ENCODE results near the gene TEDC2. TPM values are rescaled to one million over a fixed set of nuclear protein-coding genes. Genes with fewer than 3 reads are reported as not detected.
"Not testable (repeated sequence)": the region's sequence is repeated elsewhere in the genome, so short reads cannot be mapped to it uniquely, and the experiment has no call there.

TEDC2 gene
- total RNA-seq, 4 donors from 2014 or later, result 1.5 TPM; not detected in 3

DNA sequence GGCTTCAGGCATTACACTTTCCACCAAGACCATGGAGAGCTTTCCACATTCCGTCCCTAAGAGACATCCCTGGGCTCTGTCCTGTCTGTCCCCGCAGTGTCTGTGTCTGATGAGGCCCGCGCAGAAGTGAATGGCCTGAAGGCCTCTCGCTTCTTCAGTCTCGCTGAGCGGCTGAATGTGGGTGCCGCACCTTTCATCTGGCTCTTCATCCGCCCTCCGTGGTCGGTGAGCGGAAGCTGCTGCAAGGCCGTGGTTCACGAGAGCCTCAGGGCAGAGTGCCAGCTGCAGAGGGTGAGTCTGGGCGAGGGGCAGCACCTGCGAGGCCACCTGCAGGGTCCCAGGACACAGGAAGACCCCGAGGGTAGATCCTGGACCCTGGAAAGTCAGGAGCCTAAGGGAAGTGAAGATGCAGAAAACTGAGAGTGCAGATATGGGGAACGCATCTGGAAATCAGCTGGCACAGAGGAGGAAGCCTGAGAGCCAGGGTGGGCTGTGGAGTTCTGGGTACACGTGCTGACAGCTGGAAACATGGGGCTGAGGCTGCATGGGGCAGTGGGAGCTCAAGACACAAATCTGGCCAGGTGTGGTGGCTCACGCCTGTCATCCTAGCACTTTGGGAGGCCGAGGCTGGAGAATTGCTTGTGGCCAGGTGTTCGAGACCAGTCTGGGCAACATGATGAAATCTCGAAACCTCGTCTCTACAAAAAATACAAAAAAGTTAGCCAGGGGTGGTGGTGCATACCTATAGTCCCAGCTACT lies 22.7 kb upstream of the TEDC2 start:
- H3K4me3 ChIP-seq, result no peak overlapping the region
- H3K9me3 ChIP-seq, result no peaks in the 10 kb centered on the region
- H3K27ac ChIP-seq (replicated peaks in 1 of 4), result no peak overlapping the region
- no peaks in the 10 kb centered on the region for H3K27me3 ChIP-seq
- 93% methylated on average over 22 of the region's 24 CpGs for WGBS
- H3K4me1 ChIP-seq, result no peaks in the 10 kb centered on the region
- no peak for TF ChIP-seq EP300 (IDR thresholded peaks at IDR 0.05)
- TF ChIP-seq, protein P1, sequence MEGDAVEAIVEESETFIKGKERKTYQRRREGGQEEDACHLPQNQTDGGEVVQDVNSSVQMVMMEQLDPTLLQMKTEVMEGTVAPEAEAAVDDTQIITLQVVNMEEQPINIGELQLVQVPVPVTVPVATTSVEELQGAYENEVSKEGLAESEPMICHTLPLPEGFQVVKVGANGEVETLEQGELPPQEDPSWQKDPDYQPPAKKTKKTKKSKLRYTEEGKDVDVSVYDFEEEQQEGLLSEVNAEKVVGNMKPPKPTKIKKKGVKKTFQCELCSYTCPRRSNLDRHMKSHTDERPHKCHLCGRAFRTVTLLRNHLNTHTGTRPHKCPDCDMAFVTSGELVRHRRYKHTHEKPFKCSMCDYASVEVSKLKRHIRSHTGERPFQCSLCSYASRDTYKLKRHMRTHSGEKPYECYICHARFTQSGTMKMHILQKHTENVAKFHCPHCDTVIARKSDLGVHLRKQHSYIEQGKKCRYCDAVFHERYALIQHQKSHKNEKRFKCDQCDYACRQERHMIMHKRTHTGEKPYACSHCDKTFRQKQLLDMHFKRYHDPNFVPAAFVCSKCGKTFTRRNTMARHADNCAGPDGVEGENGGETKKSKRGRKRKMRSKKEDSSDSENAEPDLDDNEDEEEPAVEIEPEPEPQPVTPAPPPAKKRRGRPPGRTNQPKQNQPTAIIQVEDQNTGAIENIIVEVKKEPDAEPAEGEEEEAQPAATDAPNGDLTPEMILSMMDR (IDR thresholded peaks at IDR 0.05), result no peak
- TF ChIP-seq POLR2AphosphoS5 (IDR thresholded peaks at IDR 0.05), result no peak
- TF ChIP-seq POLR2A (IDR thresholded peaks at IDR 0.05; ENCODE audit: low read depth), result no peak
- DNase-seq (ENCODE audit: extremely low spot score), result no peak
- H3K36me3 ChIP-seq, result peaks cover 2 to 46% (median 26%) of the 10 kb centered on the region in 4 donors
- intact Hi-C loops (cut with DNase I), result no loop called here

DNA sequence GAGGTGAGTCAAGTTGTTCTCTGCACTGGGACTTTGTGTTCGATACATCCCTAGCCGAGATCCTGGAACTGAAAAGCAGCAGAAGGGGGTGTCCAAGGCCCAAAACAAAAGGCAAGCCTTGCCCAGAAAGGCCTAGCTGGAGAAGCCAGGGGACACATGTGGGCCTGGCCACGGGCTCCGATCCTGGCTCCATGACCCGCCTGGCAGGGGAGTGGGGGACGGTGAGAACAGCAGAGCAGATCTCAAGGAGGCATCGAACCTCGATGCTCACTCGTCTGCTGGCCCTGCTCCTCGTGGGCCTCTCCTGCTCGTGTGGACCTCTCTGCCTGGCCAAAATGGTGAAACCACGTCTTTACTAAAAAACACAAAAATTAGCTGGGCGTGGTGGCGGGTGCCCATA lies 21.8 kb upstream of the TEDC2 start:
- Histone ChIP-seq H3K27me3 (no peaks in the 10 kb centered on the region), H3K9me3 (no peaks in the 10 kb centered on the region), H3K36me3 (peaks cover 2 to 39% (median 19%) of the 10 kb centered on the region in 4 donors), H3K4me3 (no peak overlapping the region), H3K27ac (replicated peaks in 1 of 4) (no peak overlapping the region), H3K4me1 (no peaks in the 10 kb centered on the region)
- 92% methylated on average over 14 of the region's 14 CpGs for WGBS
- TF ChIP-seq, protein P1 (IDR thresholded peaks at IDR 0.05), result no peak
- TF ChIP-seq POLR2A (IDR thresholded peaks at IDR 0.05; ENCODE audit: low read depth), result no peak
- DNase-seq (ENCODE audit: extremely low spot score), result no peak
- intact Hi-C loops (cut with DNase I), result no loop called here

DNA sequence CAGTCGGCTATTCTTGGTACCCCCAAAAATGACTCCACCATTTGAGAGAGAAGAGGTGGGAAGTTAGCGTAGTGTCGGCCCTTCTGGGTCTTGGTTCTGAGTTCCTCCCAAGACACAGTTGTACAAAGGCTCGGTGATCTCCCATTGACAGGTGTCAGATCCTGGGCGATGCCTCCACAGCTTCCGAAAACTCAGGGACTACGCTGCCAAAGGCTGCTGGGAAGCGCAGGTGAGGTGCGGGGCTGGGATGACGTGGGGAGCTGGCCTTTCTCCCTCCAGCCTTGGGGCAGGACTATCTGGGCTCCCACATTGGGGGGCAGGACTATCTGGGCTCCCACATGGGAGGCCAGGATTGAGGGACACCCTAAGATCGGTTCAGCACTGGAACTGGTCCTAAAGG lies 20.3 kb upstream of the TEDC2 start:
- TF ChIP-seq, protein P1 (IDR thresholded peaks at IDR 0.05), result no peak
- TF ChIP-seq POLR2A (IDR thresholded peaks at IDR 0.05; ENCODE audit: low read depth) (no peak), POLR2AphosphoS5 (IDR thresholded peaks at IDR 0.05) (no peak), EP300 (IDR thresholded peaks at IDR 0.05) (no peak)
- peaks cover 2 to 43% (median 21%) of the 10 kb centered on the region in 4 donors for H3K36me3 ChIP-seq
- no peaks in the 10 kb centered on the region for H3K27me3 ChIP-seq
- WGBS, result 99% methylated on average over 10 of the region's 11 CpGs
- H3K4me3 ChIP-seq, result no peak overlapping the region
- H3K4me1 ChIP-seq, result no peaks in the 10 kb centered on the region
- H3K27ac ChIP-seq (replicated peaks in 1 of 4), result no peak overlapping the region
- intact Hi-C loops (cut with DNase I), result no loop called here
- H3K9me3 ChIP-seq, result no peaks in the 10 kb centered on the region
- no peak for DNase-seq (ENCODE audit: extremely low spot score)

DNA sequence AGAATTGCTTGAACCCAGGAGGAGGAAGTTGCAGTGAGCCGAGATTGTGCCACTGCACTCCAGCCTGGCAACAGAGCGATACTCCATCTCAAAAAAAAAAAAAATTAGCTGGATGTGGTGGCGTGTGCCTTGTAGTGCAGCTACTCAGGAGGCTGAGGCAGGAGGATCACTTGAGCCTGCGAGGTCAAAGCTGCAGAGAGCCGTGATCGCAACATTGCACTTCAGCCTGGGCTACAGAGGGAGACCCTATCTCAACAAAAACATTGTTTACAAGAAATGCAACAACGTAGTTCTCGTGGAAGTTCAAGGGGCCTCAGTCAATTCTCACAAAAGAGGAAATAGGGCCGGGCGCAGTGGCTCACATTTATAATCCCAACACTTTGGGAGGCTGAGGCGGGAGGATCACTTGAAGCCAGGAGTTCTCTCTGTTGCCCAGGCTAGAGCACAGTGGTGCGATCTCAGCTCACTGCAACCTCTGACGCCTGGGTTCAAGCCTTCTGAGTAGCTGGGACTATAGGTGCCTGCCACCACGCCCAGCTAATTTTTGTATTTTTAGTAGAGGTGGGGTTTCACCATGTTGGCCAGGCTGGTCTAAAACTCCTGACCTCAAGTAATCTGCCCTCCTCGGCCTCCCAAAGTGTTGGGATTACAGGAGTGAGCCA lies 18.6 kb upstream of the TEDC2 start:
- peaks cover 0 to 54% (median 28%) of the 10 kb centered on the region in 4 donors for H3K36me3 ChIP-seq
- H3K27me3 ChIP-seq; intact Hi-C loops (cut with DNase I); H3K27ac ChIP-seq (replicated peaks in 1 of 4); DNase-seq (ENCODE audit: extremely low spot score); H3K9me3 ChIP-seq; H3K4me1 ChIP-seq; H3K4me3 ChIP-seq: not testable (repeated sequence)
- WGBS, result 87% methylated on average over 14 of the region's 15 CpGs

DNA sequence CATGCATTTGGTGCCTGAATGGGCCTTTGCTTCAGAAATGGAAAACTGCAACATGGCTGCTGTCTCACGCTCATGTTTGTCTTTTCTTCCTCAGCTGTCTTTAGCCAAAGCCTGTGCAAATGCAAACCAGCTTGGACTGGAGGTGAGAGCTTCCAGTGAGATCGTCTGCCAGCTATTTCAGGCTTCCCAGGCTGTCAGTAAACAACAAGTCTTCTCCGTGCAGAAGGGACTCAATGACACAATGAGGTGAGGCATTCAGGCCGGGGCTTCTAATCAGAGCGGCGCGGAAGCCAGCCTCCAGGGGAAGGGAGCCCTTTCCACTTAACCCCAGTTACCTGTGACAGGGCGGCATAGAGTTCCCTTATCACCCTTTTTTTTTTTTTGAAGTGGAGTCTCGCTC lies 16.4 kb upstream of the TEDC2 start:
- intact Hi-C loops (cut with DNase I), result no loop called here
- H3K27me3 ChIP-seq, result no peaks in the 10 kb centered on the region
- WGBS, result 87% methylated on average over 9 of the region's 9 CpGs
- H3K4me1 ChIP-seq, result no peaks in the 10 kb centered on the region
- TF ChIP-seq POLR2A (IDR thresholded peaks at IDR 0.05; ENCODE audit: low read depth), result no peak
- TF ChIP-seq, protein P1 (IDR thresholded peaks at IDR 0.05), result no peak
- TF ChIP-seq POLR2AphosphoS5 (IDR thresholded peaks at IDR 0.05), result no peak
- no peak for TF ChIP-seq EP300 (IDR thresholded peaks at IDR 0.05)
- H3K4me3 ChIP-seq, result no peak overlapping the region
- H3K27ac ChIP-seq (replicated peaks in 1 of 4), result no peak overlapping the region
- DNase-seq (ENCODE audit: extremely low spot score), result no peak
- H3K36me3 ChIP-seq, result peaks cover 0 to 48% (median 28%) of the 10 kb centered on the region in 4 donors
- H3K9me3 ChIP-seq, result no peaks in the 10 kb centered on the region

Data from esophagus muscularis mucosa (tissue), 4 donors.